Measurements from ENCODE around the gene METTL4. TPM values are rescaled to one million over a fixed set of nuclear protein-coding genes. Genes with fewer than 3 reads are reported as not detected.

Gene METTL4, protein sequence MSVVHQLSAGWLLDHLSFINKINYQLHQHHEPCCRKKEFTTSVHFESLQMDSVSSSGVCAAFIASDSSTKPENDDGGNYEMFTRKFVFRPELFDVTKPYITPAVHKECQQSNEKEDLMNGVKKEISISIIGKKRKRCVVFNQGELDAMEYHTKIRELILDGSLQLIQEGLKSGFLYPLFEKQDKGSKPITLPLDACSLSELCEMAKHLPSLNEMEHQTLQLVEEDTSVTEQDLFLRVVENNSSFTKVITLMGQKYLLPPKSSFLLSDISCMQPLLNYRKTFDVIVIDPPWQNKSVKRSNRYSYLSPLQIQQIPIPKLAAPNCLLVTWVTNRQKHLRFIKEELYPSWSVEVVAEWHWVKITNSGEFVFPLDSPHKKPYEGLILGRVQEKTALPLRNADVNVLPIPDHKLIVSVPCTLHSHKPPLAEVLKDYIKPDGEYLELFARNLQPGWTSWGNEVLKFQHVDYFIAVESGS
- 4.1 to 6.7 TPM (median 6.2 TPM) in 5 replicates for total RNA-seq (2022; extraction: Qiagen RNA extraction)

GRCh38 chr18:2571200-2572170 lies at the start of gene METTL4, which contains the start of gene NDC80:
METTL4 (minus strand) TSS chr18:2571505; CDS start chr18:2567216, 4,289 bp downstream.
NDC80 (plus strand) TSS chr18:2571557; CDS start chr18:2572986, 1,429 bp downstream.

Other genes starting within 250 kb of the METTL4 start
- 11.3 to 13.8 TPM (median 12.8 TPM) in 5 replicates for gene NDC80, start 52 bp upstream of the METTL4 start, total RNA-seq (2022; extraction: Qiagen RNA extraction)
- gene SMCHD1, start 84.2 kb upstream of the METTL4 start, total RNA-seq (2022; extraction: Qiagen RNA extraction), result 15.2 to 17.9 TPM (median 16.3 TPM) in 5 replicates

Measured in A549 treated with dexamethasone at 1 μM for 4 hours (cell line).